Stimulated activated CD4-positive, alpha-beta T cell treated with anti-CD3 and anti-CD28 coated beads, Interleukin-12 subunit alpha, Interleukin-12 subunit beta, amount 100 ng/mL, for 4 hours (primary cell): ENCODE data around the gene RNF141.

Experiments used
- DNase-seq: peaks from one replicate; pipeline ENCODE4 v3.0.0-alpha.2; 2020

The RNF141 gene

GRCh38 chr11:10558288-10558687 is 17.3 kb upstream of the RNF141 start:
- DNase-seq = no peak

GRCh38 chr11:10556590-10556989 is 15.6 kb upstream of the RNF141 start:
- DNase-seq = no peak

- no peak for DNase-seq
These were observed 10.9 kb upstream of the RNF141 start for GRCh38 chr11:10551845-10552352.

- no peak for DNase-seq
These were observed 10.3 kb upstream of the RNF141 start for GRCh38 chr11:10551290-10551592.

GRCh38 chr11:10550503-10551289 is 9.7 kb upstream of the RNF141 start:
- no peak for DNase-seq

- DNase-seq = no peak
These were observed 3.8 kb upstream of the RNF141 start for GRCh38 chr11:10544491-10545465.

GRCh38 chr11:10543782-10544181 is 2.8 kb upstream of the RNF141 start:
- no peak for DNase-seq

- DNase-seq = no peak
These were observed 1.8 kb upstream of the RNF141 start for GRCh38 chr11:10542776-10543175.

- DNase-seq = no peak
These were observed 559 bp upstream of the RNF141 start for GRCh38 chr11:10541561-10541930.

- DNase-seq = no peak
These were observed 457 bp downstream of the RNF141 start for GRCh38 chr11:10540546-10540914.

GRCh38 chr11:10539339-10539738 is 1.6 kb downstream of the RNF141 start:
- DNase-seq = no peak

GRCh38 chr11:10538924-10539323 is 2.1 kb downstream of the RNF141 start:
- DNase-seq = no peak

- no peak for DNase-seq
These were observed 3.4 kb downstream of the RNF141 start for GRCh38 chr11:10537600-10537999.

GRCh38 chr11:10534316-10534715 is 6.7 kb downstream of the RNF141 start:
- DNase-seq = no peak

- DNase-seq = no peak
These were observed 7.7 kb downstream of the RNF141 start for GRCh38 chr11:10533323-10533722.

GRCh38 chr11:10532526-10532925 is 8.5 kb downstream of the RNF141 start:
- DNase-seq = no peak

GRCh38 chr11:10529279-10529678 is 11.7 kb downstream of the RNF141 start:
- DNase-seq = no peak

GRCh38 chr11:10528121-10528520 is 12.9 kb downstream of the RNF141 start:
- DNase-seq = no peak

GRCh38 chr11:10526974-10527918 is 13.7 kb downstream of the RNF141 start:
- no peak for DNase-seq

GRCh38 chr11:10524471-10524870 is 16.5 kb downstream of the RNF141 start:
- DNase-seq = no peak

- no peak for DNase-seq
These were observed 18.1 kb downstream of the RNF141 start for GRCh38 chr11:10522921-10523320.

GRCh38 chr11:10522276-10522675 is 18.7 kb downstream of the RNF141 start:
- no peak for DNase-seq

GRCh38 chr11:10520562-10520961 is 20.4 kb downstream of the RNF141 start:
- no peak for DNase-seq
